ENCODE measurements around the gene RBP4.

DNA sequence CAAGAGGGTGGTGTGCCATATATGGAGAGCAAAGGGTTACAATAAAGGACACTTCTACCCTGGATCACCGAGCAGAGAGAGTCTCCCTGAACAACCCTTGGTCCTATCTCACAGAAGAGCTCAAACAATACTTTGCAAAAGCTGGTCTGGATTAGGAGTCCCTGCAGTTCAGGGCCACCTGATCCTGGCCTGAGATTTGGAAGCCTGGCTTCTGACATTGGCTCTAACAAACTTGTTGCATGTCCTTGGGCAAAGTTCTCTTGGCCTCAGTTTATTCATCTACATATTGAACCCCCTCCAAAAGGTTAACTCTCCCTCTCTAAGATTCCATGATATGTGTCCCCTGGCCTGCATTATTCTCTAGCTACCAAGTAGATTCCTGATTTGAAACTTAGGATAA, 1.7 kb downstream of the RBP4 start:
- TF ChIP-seq, protein P1, sequence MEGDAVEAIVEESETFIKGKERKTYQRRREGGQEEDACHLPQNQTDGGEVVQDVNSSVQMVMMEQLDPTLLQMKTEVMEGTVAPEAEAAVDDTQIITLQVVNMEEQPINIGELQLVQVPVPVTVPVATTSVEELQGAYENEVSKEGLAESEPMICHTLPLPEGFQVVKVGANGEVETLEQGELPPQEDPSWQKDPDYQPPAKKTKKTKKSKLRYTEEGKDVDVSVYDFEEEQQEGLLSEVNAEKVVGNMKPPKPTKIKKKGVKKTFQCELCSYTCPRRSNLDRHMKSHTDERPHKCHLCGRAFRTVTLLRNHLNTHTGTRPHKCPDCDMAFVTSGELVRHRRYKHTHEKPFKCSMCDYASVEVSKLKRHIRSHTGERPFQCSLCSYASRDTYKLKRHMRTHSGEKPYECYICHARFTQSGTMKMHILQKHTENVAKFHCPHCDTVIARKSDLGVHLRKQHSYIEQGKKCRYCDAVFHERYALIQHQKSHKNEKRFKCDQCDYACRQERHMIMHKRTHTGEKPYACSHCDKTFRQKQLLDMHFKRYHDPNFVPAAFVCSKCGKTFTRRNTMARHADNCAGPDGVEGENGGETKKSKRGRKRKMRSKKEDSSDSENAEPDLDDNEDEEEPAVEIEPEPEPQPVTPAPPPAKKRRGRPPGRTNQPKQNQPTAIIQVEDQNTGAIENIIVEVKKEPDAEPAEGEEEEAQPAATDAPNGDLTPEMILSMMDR (IDR thresholded peaks at IDR 0.05): no peak
- TF ChIP-seq POLR2A (IDR thresholded peaks at IDR 0.05): no peak
